ENCODE measurements around the gene OS9.

Gene OS9

GRCh38 chr12:57730336-57731067 lies 36.6 kb downstream of the OS9 start:
- H3K27ac ChIP-seq: no peak overlapping the region
- H3K27me3 ChIP-seq: no peaks in the 10 kb centered on the region
- H3K9me3 ChIP-seq (replicated peaks in 1 of 11): peaks cover 0 to 21% (median 13%) of the 10 kb centered on the region in 11 experiments; a peak in 15 of 22 replicates
- no peak overlapping the region for H3K4me2 ChIP-seq
- H3K4me1 ChIP-seq: no peaks in the 10 kb centered on the region
- no peak overlapping the region for H3K4me3 ChIP-seq
- no peak for TF ChIP-seq Cebpa-rat (IDR thresholded peaks at IDR 0.05)
- no peak overlapping the region for H3K9ac ChIP-seq
- H4K20me1 ChIP-seq: peaks cover 0 to 61% (median 2%) of the 10 kb centered on the region in 11 experiments; a peak in 8 of 22 replicates
- H3K36me3 ChIP-seq: peaks cover 76 to 96% (median 91%) of the 10 kb centered on the region in 11 experiments

DNA sequence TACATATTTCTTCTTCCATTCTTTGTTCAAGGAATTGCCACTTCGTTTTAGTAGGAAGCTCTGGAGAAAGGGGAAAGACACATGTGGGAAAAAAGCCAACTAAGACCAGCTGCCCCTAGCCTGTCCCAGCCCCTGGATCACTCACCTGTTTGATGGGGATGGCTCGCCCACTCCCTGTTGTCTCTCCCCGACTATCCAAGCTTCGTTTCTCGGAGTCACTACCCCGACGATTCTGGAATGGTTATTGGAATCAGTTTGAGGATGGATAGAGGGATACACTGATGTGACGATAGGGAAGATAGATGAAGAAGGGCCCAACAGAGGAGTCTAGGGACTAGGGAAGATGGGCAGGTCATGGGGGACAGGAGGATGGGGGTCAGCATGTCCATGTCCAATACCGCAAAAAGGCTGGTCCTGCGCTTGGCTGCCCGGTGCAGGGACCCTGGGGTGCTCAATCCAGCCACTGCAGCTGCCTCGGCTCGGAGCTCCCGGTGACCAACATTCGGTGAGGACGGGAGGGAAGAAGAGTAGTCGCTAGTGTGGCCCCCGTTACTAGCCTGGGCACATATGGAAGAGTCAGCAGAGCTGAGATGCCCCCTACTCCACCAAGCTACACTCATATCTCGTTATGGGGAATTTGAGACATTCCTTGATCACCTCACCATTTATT lies 37.6 kb downstream of the OS9 start:
- Histone ChIP-seq H3K4me1 (0 out of 20 replicates have a peak, but pooled peaks cover 0 to 5% (median 0%) of the 10 kb centered on the region in 10 experiments), H3K4me2 (no peak overlapping the region), H3K9ac (no peak overlapping the region), H3K4me3 (no peak overlapping the region), H3K36me3 (peaks cover 69 to 96% (median 84%) of the 10 kb centered on the region in 11 experiments), H3K27me3 (no peaks in the 10 kb centered on the region), H3K9me3 (replicated peaks in 1 of 11) (peaks cover 0 to 14% (median 10%) of the 10 kb centered on the region in 11 experiments; a peak in 15 of 22 replicates), H3K27ac (no peak overlapping the region), H4K20me1 (peaks cover 0 to 70% (median 12%) of the 10 kb centered on the region in 11 experiments; a peak in 12 of 22 replicates)
- no peak for TF ChIP-seq Cebpa-rat (IDR thresholded peaks at IDR 0.05)

DNA sequence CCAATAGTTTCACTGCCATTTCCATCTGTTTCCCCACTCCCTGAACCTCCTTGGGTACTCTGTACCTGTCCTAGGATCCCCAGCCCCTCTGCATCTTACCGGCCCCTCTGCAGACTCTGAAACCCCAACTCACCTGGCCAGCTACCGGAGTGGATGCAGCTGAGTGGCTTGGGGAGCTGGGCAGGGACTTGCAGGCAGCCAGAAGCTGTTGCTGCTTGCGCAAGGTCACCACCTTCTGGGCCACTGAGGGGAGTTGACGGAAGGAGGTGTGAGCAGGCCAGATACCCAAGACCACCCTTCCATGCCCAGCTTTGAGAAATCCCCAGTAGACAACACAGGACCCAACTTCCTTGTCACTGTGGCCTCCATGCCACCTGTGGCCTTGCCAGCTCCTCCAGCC lies 38.3 kb downstream of the OS9 start:
- Histone ChIP-seq H4K20me1 (peaks cover 0 to 70% (median 19%) of the 10 kb centered on the region in 11 experiments; a peak in 13 of 22 replicates), H3K4me3 (no peak overlapping the region), H3K9ac (no peak overlapping the region), H3K9me3 (replicated peaks in 1 of 11) (peaks cover 0 to 6% (median 3%) of the 10 kb centered on the region in 11 experiments; a peak in 13 of 22 replicates), H3K27ac (no peak overlapping the region), H3K27me3 (no peaks in the 10 kb centered on the region), H3K4me1 (0 out of 20 replicates have a peak, but pooled peaks cover 0 to 5% (median 0%) of the 10 kb centered on the region in 10 experiments), H3K36me3 (peaks cover 62 to 96% (median 84%) of the 10 kb centered on the region in 11 experiments), H3K4me2 (no peak overlapping the region)
- no peak for TF ChIP-seq Cebpa-rat (IDR thresholded peaks at IDR 0.05)

DNA sequence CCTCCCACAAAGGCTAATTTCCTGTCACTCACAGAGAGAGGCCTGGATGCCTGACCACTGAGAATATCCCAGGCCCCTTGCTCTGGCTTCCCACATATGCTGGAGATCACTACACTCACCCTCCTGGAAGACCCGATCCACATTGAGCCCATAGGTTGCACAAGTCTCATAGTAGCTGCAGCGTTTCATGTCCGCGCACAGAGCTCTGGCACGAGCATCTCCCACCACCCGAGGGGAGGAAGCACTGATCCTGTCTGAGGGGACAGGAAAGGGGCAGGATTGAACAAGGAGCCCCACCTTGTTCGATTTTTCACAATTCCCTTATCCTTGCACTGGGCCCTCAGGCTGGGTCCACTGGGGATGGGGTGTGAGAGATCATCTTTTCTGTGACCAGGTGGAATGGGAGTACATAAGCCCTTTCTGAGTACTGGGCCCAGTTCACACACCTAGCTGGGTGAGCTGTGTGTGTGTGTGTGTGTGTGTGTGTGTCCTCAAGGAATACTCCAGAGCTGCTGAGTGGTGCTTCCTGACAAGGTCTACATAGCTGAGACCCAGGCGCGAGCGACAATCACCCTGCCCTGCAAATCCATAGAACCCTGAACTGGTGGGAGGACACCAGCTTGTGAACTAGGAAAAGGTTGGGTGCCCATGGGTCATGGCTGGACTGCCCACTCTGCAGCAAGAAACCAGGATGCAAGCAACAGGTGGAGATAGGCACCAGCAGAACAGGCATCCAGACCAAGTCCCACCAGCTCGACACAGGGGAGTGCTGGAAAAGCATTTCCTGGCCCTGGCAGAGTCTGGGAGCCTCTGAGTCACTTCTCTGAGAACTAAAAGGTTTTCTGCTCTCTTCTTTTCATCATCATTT lies 39.0 kb downstream of the OS9 start:
- Histone ChIP-seq H4K20me1 (peaks cover 0 to 75% (median 19%) of the 10 kb centered on the region in 11 experiments; a peak in 13 of 22 replicates), H3K4me1 (0 out of 20 replicates have a peak, but pooled peaks cover 0 to 5% (median 0%) of the 10 kb centered on the region in 10 experiments), H3K4me2 (no peak overlapping the region), H3K4me3 (no peak overlapping the region), H3K27me3 (no peaks in the 10 kb centered on the region), H3K9me3 (replicated peaks in 1 of 11) (no peaks in the 10 kb centered on the region), H3K9ac (no peak overlapping the region), H3K27ac (no peak overlapping the region), H3K36me3 (peaks cover 55 to 96% (median 84%) of the 10 kb centered on the region in 11 experiments)
- no peak for TF ChIP-seq Cebpa-rat (IDR thresholded peaks at IDR 0.05)

GRCh38 chr12:57733928-57734327 lies 40.0 kb downstream of the OS9 start:
- H3K27ac ChIP-seq: no peak overlapping the region
- no peak overlapping the region for H3K9ac ChIP-seq
- no peak overlapping the region for H3K4me2 ChIP-seq
- no peaks in the 10 kb centered on the region for H3K9me3 ChIP-seq (replicated peaks in 1 of 11)
- no peak overlapping the region for H3K4me3 ChIP-seq
- H3K4me1 ChIP-seq: peaks cover 0 to 6% (median 0%) of the 10 kb centered on the region in 10 experiments; a peak in 7 of 20 replicates
- TF ChIP-seq Cebpa-rat (IDR thresholded peaks at IDR 0.05): no peak; a peak in 1 of 22 replicates
- peaks cover 0 to 70% (median 19%) of the 10 kb centered on the region in 11 experiments; a peak in 13 of 22 replicates for H4K20me1 ChIP-seq
- no peaks in the 10 kb centered on the region for H3K27me3 ChIP-seq
- peaks cover 54 to 89% (median 77%) of the 10 kb centered on the region in 11 experiments for H3K36me3 ChIP-seq

DNA sequence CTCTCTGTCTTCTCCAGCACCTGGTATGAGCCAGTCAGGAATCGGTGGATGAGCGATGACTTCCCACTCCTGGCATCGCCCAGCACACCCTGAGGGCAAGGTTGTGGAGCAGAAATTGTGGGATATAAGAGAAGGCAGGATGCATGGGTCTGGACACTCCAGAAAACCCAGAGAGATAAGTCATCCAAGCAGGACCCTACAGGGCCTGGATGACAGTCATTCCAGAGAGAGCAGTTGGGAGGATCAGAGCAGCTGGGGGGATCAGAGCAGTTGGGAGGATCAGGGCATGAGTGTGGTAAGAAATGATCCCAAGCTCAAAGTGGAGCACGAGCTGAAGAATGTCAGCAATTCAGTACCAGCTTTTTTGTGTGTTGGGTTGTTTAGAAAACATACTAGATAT lies 40.7 kb downstream of the OS9 start:
- Histone ChIP-seq H4K20me1 (peaks cover 0 to 76% (median 19%) of the 10 kb centered on the region in 11 experiments; a peak in 13 of 22 replicates), H3K9me3 (replicated peaks in 1 of 11) (no peaks in the 10 kb centered on the region), H3K27me3 (no peaks in the 10 kb centered on the region), H3K27ac (no peak overlapping the region), H3K9ac (no peak overlapping the region), H3K4me3 (no peak overlapping the region), H3K4me2 (no peak overlapping the region), H3K4me1 (peaks cover 6 to 13% (median 6%) of the 10 kb centered on the region in 10 experiments), H3K36me3 (peaks cover 51 to 87% (median 73%) of the 10 kb centered on the region in 11 experiments)
- TF ChIP-seq Cebpa-rat (IDR thresholded peaks at IDR 0.05): no peak

GRCh38 chr12:57735198-57735855 lies 41.4 kb downstream of the OS9 start:
- Histone ChIP-seq H4K20me1 (peaks cover 0 to 83% (median 19%) of the 10 kb centered on the region in 11 experiments; a peak in 13 of 22 replicates), H3K27ac (no peak overlapping the region), H3K9me3 (replicated peaks in 1 of 11) (no peaks in the 10 kb centered on the region), H3K4me3 (no peak overlapping the region), H3K27me3 (no peaks in the 10 kb centered on the region), H3K36me3 (peaks cover 44 to 80% (median 65%) of the 10 kb centered on the region in 11 experiments), H3K4me2 (no peak overlapping the region), H3K9ac (no peak overlapping the region; a peak in 1 of 22 replicates), H3K4me1 (peaks cover 13 to 20% (median 14%) of the 10 kb centered on the region in 10 experiments)
- TF ChIP-seq Cebpa-rat (IDR thresholded peaks at IDR 0.05): no peak

All from BLaER1 treated with 17β-estradiol and CSF1 and Interleukin-3, amounts not matched to agents 10 nM and 100 nM (cell line).